Adrenal gland (tissue), 12 donors: Measurements from ENCODE around the gene REEP5. TPM values are rescaled to one million over a fixed set of nuclear protein-coding genes. Genes with fewer than 3 reads are reported as not detected.

ENCODE experiments used
- DNase-seq, 7 donors: peaks; one replicate each; pipeline ENCODE4 v3.0.0-alpha.2; 2019 to 2020
- H3K27ac ChIP-seq, 5 donors: fragments of 200-600 bp; sonication (generic) in 4 of 5; 1 replicate in 3 of 5; 2 replicates in 2 of 5; pipeline versions ENCODE4 v1.5.1 to v1.8.0; 2016 to 2020; ENCODE audit warnings: mild to moderate bottlenecking in 1 of 5
- H3K27me3 ChIP-seq: fragments of 200-600 bp; 2 replicates; pipeline ENCODE4 v1.8.0; 2021
- H3K36me3 ChIP-seq, 2 donors: fragments of 200-600 bp; replicated peaks in 1 of 2; 1 replicate in 1 of 2; 2 replicates in 1 of 2; pipeline versions ENCODE4 v1.5.1 to v1.8.0; 2018 to 2022
- H3K4me1 ChIP-seq, 2 donors: fragments of 200-600 bp; replicated peaks in 1 of 2; 1 replicate in 1 of 2; 2 replicates in 1 of 2; pipeline versions ENCODE4 v1.5.1 to v1.8.0; 2018 to 2021
- H3K4me3 ChIP-seq, 4 donors: fragments of 200-600 bp; sonication (generic) in 3 of 4; one replicate each; pipeline ENCODE4 v1.5.1; 2016 to 2018
- H3K9me3 ChIP-seq, 3 donors: fragments of 200-600 bp; sonication (generic) in 1 of 3; replicated peaks in 1 of 3; 1 replicate in 2 of 3; 2 replicates in 1 of 3; pipeline versions ENCODE4 v1.5.1 to v1.8.0; 2016 to 2021
- POLR2A ChIP-seq, 2 donors: fragments of 450-650 bp; IDR thresholded peaks; one replicate each; pipeline ENCODE4 v1.6.1; 2017; ENCODE audit warnings: antibody characterized with exemption in 2 of 2, mild to moderate bottlenecking in 2 of 2, moderate library complexity in 1 of 2
- WGBS, 4 donors: extraction: QIAGEN DNeasy Blood & Tissue Kit in 2 of 4; methylation state at CpG; one replicate each; pipeline versions ENCODE4 v1.1.5 to v1.1.7; 2013 to 2017; 5-methylcytosine and 5-hydroxymethylcytosine counted together
- intact Hi-C, 2 donors: fragments of 100-400 bp; cut with DNase I; formaldehyde crosslinking; loops; one replicate each; pipeline versions ENCODE4 v1.14.1 to v1.15.0; 2022 to 2023
- polyA plus RNA-seq, 3 donors: library from polyadenylated mRNA; stranded (reverse); fragments of 200-250 nt in 2 of 3; fragments of 350-450 nt in 1 of 3; fragmentation: Illumina TruSeq in 1 of 3; extraction: RNeasy Lipid Tissue Mini Kit (QIAGEN cat#74804) in 1 of 3; gene quantifications; one replicate each; pipeline ENCODE4 v1.2.3, GENCODE V29; 2013 to 2014
- total RNA-seq, 9 donors: library from RNA; depleted of rRNA in 4 of 9; stranded (reverse); fragments of >200 nt in 4 of 9; fragments of 120-200 nt in 1 of 9; fragmentation: NEBNext Ultra II Directional in 1 of 9; extraction: Animal tissue kit (Norgen Biotek cat#: 25700) in 1 of 9; gene quantifications; one replicate each; pipeline versions ENCODE4 v1.1.0 to v1.2.4, GENCODE V29; 2013 to 2023
- TF ChIP-seq, protein P1 (sequence below), 6 experiments: fragments of 450-650 bp in 4 of 6; fragments of 200-600 bp in 2 of 6; sonication (generic) in 1 of 6; IDR thresholded peaks; 1 replicate in 5 of 6; 2 replicates in 1 of 6; pipeline versions ENCODE4 v1.5.1 to v1.8.0; 2016 to 2021; ENCODE audit warnings: antibody characterized with exemption in 6 of 6, mild to moderate bottlenecking in 2 of 6, moderate library complexity in 1 of 6
- donor health status: healthy with polysubstance abuse.
- donor health status: Bipolar disorder and iron deficiency.
- donor health status: DM: yes; HTN: yes; CAD: no.
- donor health status: DM: no; HTN: no; CAD: no.
- donor health status: DM: no; HTN: no; CAD: no.
- donor health status: DM: yes; HTN: yes; CAD: no.

The REEP5 gene
- total and polyA plus RNA-seq, 12 donors = 73.8 to 198 (median 148) TPM

DNA sequence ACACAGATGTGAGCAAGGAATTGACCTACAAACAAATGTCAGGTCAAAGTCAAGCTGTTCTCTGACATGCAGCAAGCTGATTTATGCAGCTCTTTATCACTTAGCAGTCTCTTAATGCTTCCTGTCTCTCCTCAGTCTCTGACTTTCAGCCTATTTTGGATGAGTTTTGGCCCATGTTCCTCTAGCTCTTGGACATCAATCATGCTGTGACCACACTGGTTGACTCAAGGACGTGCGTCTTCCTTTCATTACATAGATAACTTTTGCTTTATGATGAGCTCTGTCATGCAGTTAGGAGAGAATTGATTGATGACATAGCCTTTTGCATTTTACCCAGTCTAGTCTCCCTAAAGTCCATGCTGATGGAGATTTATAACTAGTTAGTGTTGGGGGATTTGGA is 9.4 kb upstream of the REEP5 start:
- DNase-seq = peak in 1 of 7 donors; percentile 30
- Histone ChIP-seq H3K27ac (no peak overlapping the region), H3K36me3 (no peaks in the 10 kb centered on the region), H3K4me1 (peaks cover 0 to 10% of the 10 kb centered on the region in 2 donors), H3K27me3 (no peaks in the 10 kb centered on the region), H3K4me3 (no peak overlapping the region), H3K9me3 (no peaks in the 10 kb centered on the region)
- 8 to 40% (median 25%) methylated on average over 2 of the region's 2 CpGs for WGBS, 4 donors
- TF ChIP-seq, protein P1, sequence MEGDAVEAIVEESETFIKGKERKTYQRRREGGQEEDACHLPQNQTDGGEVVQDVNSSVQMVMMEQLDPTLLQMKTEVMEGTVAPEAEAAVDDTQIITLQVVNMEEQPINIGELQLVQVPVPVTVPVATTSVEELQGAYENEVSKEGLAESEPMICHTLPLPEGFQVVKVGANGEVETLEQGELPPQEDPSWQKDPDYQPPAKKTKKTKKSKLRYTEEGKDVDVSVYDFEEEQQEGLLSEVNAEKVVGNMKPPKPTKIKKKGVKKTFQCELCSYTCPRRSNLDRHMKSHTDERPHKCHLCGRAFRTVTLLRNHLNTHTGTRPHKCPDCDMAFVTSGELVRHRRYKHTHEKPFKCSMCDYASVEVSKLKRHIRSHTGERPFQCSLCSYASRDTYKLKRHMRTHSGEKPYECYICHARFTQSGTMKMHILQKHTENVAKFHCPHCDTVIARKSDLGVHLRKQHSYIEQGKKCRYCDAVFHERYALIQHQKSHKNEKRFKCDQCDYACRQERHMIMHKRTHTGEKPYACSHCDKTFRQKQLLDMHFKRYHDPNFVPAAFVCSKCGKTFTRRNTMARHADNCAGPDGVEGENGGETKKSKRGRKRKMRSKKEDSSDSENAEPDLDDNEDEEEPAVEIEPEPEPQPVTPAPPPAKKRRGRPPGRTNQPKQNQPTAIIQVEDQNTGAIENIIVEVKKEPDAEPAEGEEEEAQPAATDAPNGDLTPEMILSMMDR (IDR thresholded peaks at IDR 0.05) = no peak
- TF ChIP-seq POLR2A (IDR thresholded peaks at IDR 0.05) = no peak
- intact Hi-C loops = no loop called here

DNA sequence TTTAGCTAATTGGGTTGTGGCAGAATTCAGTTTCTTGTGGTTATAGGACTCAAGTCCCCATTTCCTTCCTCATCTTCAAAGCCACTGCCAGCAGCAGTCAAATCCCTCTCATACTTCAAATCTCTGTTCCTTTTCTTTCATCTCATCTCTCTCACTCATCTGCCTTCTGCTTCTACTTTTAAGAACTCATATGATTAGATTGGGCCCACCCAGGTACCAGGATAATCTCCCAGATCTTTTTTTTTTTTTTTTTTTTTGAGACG is 8.0 kb upstream of the REEP5 start:
- TF ChIP-seq POLR2A (IDR thresholded peaks at IDR 0.05) = no peak
- TF ChIP-seq, protein P1 (IDR thresholded peaks at IDR 0.05) = no peak
- H3K27ac ChIP-seq = no peak overlapping the region
- no peaks in the 10 kb centered on the region for H3K27me3 ChIP-seq
- H3K4me1 ChIP-seq = peaks cover 0 to 10% of the 10 kb centered on the region in 2 donors
- no peaks in the 10 kb centered on the region for H3K9me3 ChIP-seq
- no peaks in the 10 kb centered on the region for H3K36me3 ChIP-seq
- H3K4me3 ChIP-seq = no peak overlapping the region
- DNase-seq = no peak
- WGBS, 4 donors = 50 to 100% (median 90%) methylated on average over 1 of the region's 1 CpG
- intact Hi-C loops = no loop called here

DNA sequence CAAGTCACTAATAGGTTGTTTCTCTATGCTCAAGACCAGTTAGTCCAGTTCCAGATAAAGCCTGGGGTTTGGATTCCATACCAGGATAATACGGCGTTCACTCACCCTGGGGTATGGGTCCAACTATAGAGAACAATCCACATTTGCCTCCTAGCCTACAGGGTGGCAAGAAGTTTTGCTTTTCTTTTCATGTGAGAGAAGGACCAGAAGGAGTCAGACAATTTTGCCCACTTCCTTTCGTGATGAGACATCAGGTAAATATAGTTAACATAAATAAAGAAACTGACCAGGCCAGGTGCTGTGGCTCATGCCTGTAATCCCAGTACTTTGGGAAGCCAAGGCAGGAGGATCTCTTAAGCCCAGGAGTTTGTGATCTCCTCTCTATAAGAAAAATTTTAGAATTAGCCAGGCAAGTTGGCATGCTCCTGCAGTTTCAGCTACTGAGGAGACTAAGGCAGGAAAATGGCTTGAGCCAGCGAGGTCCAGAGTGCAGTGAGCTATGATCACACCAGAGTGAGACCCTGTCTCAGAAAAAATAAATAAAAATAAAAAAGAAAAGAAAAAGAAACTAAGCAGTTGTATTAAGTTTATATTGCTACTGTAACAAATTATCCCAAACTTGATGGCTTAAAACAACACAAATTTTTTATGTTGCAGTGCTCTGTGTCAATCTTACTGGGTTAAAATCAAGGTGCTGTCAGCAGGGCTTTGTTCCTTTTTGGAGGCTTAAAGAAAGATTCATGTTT is 7.5 kb upstream of the REEP5 start:
- Histone ChIP-seq H3K4me3 (no peak overlapping the region), H3K27ac (no peak overlapping the region), H3K4me1 (peaks cover 0 to 10% of the 10 kb centered on the region in 2 donors), H3K27me3 (no peaks in the 10 kb centered on the region), H3K9me3 (no peaks in the 10 kb centered on the region), H3K36me3 (no peaks in the 10 kb centered on the region)
- intact Hi-C loops = loop anchor here (5.0 to 10.0 kb wide), 3 partner anchors 38 to 375 kb away; partner anchors contain the start of gene SRP19 (in 1 of the 2)
- DNase-seq = no peak
- 81 to 90% (median 89%) methylated on average over 4 of the region's 4 CpGs for WGBS, 4 donors
- no peak for TF ChIP-seq POLR2A (IDR thresholded peaks at IDR 0.05)
- TF ChIP-seq, protein P1 (IDR thresholded peaks at IDR 0.05) = no peak

DNA sequence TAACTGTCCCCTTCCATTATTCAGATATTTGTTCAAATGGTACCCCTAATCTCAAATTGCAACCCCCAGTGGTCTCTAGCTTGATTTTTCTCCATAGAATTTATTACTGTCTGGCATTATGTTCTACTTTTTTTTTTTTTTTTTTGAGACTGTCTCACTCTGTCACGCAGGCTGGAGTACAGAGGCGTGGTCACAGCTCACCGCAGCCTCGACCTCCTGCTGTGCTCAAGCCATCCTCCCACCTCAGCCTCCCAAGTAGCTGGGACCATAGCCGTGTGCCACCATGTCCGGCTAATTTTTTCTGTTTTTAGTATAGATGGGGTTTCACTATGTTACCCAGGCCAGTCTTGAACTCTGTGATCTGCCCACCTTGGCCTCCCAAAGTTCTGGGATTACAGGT is 2.0 kb upstream of the REEP5 start:
- DNase-seq = no peak
- no peaks in the 10 kb centered on the region for H3K27me3 ChIP-seq
- no peak overlapping the region for H3K27ac ChIP-seq
- intact Hi-C loops = loop anchor here in 1 of 2 donors (10.0 kb wide), 2 partner anchors 59 to 369 kb away; partner anchors contain the start of gene SRP19
- H3K36me3 ChIP-seq = peaks cover 0 to 4% of the 10 kb centered on the region in 2 donors
- no peak for TF ChIP-seq POLR2A (IDR thresholded peaks at IDR 0.05)
- TF ChIP-seq, protein P1 (IDR thresholded peaks at IDR 0.05) = no peak
- 79 to 95% (median 88%) methylated on average over 6 of the region's 6 CpGs for WGBS, 4 donors
- H3K9me3 ChIP-seq = no peaks in the 10 kb centered on the region
- H3K4me1 ChIP-seq = peaks cover 0 to 27% of the 10 kb centered on the region in 2 donors
- H3K4me3 ChIP-seq = no peak overlapping the region
